Activated CD4-positive, alpha-beta T cell treated with anti-CD3 and anti-CD28 coated beads, Interleukin-2, amount 50 U/mL, for 1 hour (primary cell): ENCODE data around the gene DCLK1.

Experiments
- DNase-seq: peaks from one replicate; pipeline ENCODE4 v3.0.0-alpha.2; 2020

The DCLK1 gene

DNA sequence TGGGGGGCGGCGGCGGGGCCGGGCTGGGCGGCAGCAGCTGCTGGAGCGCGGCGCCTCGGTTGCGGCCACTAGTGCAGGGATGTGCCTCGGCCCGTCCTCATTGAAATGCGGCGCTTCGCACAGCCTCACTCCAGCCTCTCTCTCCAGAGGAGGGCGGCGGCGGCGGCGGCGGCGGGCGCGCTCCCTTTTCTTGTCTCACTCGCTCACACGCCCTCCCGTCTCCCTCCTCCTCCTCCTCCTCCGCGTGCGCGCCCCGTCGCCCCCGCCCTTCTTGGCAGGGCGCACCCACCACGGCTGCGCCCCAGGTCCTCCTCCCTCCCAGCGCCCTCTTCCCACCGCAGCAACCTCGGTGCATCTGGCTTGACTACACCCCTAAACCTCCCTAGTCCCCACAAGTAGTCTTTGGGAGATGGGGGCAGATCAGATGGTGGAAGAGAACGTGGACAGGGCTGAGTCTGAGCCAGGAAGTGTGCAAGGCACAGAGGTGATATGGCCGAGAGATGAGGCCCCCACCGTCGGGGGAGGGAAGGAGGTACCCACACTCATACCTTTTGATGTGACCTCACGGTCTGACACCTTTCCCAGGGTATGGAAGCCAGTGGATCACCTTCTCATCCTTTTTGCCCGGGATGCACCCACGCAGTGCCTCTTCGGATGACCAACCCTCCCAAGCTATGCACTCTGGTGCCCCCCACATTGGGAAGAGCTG is at the start of gene DCLK1:
DCLK1 (minus strand) TSS at position 161 of the 709 bp plus-strand sequence.
- no peak for DNase-seq

DNA sequence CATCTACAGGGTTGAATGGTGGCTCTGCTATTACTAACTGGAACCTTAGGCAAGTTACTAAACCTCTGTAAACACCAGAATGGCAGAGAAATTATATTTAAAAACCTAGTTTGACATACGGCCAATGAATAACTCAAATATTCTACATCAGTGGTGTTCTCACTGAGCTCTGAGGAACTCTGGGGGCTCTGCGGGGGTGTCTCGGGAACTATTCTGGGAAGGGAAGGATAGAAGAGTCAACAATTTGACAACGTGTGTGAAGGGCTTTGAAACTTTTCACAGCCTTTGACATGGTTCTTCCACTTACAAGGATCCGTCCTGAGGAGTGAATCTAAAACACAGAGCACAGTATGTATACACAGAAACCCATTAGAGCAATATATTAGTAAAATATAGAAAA is 44.4 kb upstream of the DCLK1 start:
- no peak for DNase-seq

DNA sequence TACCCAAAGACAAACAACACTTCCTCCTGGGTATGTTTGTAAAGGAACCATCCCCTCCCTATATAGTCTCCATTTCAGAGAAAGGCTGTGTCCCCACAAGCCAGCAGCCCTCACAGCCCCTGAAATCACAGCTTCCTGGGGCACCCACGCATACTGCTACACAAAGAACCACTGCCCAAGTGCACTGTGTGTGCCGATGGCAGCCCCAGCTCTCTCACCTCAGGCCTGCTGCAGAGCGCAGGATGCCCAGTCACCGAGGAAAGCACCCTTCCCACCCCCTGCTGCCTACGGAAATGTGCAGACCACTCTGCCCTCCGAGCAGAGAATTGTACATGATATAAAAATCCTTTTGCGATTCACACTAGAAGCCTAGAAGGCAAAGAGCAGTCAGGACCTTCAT is 43.7 kb upstream of the DCLK1 start:
- DNase-seq: no peak

- DNase-seq: no peak
These were observed 42.6 kb upstream of the DCLK1 start for GRCh38 chr13:36173571-36174322.

GRCh38 chr13:36166046-36166445 is 34.9 kb upstream of the DCLK1 start:
- no peak for DNase-seq

DNA sequence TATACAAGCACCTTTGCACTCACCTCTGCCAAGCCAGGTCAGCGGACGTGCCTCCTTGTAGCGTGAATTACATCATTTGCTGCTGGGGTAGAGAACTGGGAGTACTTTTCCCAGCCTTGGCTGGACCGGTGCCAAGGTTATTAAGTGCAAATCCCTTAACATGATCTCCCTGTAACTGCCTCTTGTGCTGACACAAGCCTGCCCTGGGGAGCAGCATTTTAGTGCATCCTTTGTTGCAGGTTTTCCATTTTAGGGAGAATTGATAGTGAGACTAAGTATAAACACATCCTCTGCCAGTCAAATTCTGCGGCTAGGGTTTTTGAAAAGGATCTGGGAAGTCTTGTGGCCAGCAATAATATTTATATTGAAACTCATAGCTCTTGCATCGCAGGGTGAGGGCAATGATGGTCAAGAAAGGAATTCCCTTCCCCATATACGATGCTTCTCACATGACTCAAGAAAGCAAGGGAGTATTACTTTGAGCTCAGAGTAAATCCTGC is 32.7 kb upstream of the DCLK1 start:
- no peak for DNase-seq

GRCh38 chr13:36163286-36163685 is 32.1 kb upstream of the DCLK1 start:
- no peak for DNase-seq

DNA sequence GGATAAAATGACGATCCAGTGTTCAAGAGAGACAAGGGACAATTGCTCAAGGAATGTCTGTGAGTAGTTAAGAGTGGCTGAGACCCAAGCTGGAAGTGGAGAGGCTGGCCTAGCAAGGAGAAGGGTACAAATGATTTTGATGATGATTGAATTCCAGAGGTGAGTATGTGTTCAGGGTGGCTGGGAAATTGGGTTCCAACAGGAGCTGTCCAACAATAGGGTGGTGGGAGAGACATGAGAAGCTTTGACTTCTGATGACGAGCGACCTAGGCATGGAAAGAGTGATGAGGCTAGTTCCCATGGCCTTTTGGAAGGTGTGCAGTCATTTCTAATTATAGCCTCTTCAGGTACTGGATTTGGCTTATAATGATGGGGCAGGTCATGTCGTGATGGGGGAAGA is 29.1 kb upstream of the DCLK1 start:
- DNase-seq: no peak

- DNase-seq: no peak
These were observed 27.4 kb upstream of the DCLK1 start for GRCh38 chr13:36158611-36159010.

GRCh38 chr13:36157480-36157879 is 26.3 kb upstream of the DCLK1 start:
- DNase-seq: no peak

DNA sequence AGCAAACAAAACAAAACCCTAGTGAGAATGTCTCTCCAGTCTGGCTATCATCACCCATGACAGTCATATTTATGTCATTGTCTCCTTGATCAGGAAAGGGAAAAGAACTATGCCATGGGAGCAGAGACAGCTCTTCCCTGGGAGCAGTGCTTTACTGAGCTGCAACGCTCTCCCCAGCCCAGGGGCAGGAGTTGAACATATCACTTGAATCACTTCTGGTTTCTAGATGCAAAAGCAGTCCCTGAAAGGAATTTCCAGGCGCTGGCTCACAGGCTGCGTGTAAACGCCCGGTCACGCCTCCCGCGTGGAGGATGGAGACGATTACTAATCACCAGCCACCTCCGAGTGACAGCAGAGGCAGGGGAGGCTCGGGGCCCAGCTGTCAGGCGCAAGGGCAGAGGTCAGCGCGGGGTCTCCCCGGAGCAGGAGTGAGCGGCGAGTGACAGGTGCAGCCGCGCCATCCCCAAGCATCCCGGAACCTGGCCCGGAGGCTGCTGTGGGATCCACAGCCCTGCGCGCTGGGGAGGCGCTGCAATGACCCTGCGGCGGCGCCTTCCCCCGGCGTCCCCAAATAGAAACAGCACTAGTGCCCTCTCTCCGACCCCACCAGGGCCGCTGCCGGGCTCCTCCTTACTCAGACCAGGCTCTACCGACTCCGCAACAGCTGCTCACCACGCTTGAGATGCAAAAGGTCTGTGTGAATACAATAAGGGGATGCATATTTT is 23.5 kb upstream of the DCLK1 start:
- no peak for DNase-seq

DNA sequence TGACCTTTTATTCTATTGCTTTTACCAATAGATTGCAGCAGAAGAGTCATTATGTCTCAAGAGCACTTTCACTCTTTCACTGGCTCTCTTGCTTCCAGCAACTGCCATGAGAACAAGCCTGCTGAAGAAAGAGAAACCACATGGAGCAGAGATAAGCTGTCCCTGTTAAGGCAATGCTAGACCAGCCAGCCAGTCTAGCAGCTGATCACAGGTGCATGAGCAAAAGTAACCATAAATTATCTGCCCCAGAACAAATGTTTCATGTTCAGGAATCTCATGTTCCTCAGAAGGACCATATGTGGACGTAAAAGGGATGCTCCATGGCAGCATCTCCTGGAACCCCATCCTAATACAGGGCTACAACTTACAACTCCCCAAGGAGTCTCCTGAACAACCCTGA is 20.4 kb upstream of the DCLK1 start:
- DNase-seq: no peak

DNA sequence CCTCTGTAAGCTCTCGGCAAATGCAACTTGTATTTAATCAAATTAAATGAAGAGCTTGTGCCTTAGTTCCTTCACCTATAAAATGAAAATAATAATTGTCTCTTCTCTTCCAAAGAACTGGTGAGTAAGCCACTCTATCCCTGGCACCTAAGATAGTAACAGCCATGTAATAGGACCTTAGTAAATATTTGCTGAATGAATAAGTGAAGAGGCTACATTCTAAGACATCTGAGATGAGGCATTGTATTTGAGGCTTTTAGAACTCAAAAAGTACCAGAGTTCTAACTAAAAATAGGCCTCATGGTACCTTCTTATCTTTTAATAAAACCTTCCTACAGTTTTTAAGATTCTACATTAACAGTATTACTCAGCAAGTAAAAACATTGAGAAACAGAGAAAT is 17.3 kb upstream of the DCLK1 start:
- no peak for DNase-seq

DNA sequence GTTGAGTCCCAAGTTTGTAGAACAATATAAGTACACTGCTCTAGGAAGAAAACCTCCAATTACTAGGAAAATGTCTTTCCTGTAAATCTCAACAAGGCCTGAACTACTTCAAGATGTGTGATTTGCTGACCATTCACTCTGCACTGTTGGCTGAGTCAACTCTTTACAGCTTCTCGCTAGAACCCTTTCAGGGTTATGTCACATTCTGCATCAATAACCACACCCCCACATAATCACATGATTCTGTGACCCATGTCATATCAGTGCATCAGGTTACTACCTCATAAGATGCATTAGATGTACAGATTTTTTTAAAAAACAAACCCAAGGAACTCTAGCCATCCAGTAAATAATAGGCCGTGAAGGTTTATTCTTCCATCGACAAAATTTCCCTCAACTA is 16.1 kb upstream of the DCLK1 start:
- DNase-seq: no peak

GRCh38 chr13:36146511-36147269 is 15.5 kb upstream of the DCLK1 start:
- DNase-seq: no peak

- no peak for DNase-seq
These were observed 12.6 kb upstream of the DCLK1 start for GRCh38 chr13:36143738-36144137.

DNA sequence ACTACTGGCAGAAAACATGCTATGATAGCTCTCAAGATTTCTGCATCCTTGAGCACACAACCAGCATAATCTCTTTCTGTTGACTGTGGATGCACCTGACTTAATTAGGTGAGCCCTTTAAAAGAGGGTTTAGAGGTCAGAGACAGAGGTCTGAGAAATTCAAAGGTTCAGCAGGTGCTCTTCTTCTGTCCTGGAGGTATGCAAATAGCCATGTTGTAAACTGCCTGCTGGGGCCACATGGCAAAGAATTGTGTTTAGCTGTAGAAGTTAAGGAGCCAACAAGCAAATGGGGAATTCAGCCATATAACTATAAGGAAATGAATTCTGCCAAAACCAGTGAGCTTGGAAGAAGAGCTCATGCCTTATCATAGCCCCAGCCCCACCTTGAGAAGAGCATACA is 11.6 kb upstream of the DCLK1 start:
- no peak for DNase-seq

- no peak for DNase-seq
These were observed 4.7 kb upstream of the DCLK1 start for GRCh38 chr13:36135876-36136275.

GRCh38 chr13:36134632-36135031 is 3.5 kb upstream of the DCLK1 start:
- DNase-seq: no peak

GRCh38 chr13:36133950-36134626 is 2.9 kb upstream of the DCLK1 start:
- no peak for DNase-seq

DNA sequence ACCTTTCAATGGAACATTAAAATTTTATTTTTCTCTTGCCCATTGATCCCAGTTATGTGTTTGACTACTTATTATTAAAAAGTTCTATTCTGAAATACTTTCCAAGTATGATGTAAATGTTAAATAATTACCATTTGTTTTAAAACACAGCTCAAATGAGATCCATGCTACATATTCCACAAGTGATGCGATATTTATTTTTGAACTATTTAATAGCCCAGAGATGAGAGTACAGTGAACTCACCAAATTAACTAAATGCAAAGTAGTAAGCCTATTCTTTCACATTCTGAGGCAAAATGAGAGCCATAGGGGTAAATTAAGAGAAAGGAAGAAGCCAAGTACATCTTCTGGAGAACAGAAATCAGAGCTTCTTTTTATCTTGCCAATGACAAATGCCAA is 1.2 kb upstream of the DCLK1 start:
- no peak for DNase-seq

GRCh38 chr13:36131931-36132297 is 732 bp upstream of the DCLK1 start:
- no peak for DNase-seq
